ENCODE measurements around the gene KDM1A.
A peak's percentile ranks its signal among the peaks of the same experiment; 100 is the strongest.

The KDM1A gene

GRCh38 chr1:23101887-23102286 lies 82.6 kb downstream of the KDM1A start:
- H3K9me3 ChIP-seq (ENCODE audit: severe bottlenecking), result no peaks in the 10 kb centered on the region
- H3K27ac ChIP-seq (ENCODE audit: poor library complexity, severe bottlenecking), result peak overlapping the region; percentile 96
- H3K27me3 ChIP-seq (ENCODE audit: insufficient read depth, poor library complexity, severe bottlenecking), result no peaks in the 10 kb centered on the region

GRCh38 chr1:23102289-23102688 lies 83.0 kb downstream of the KDM1A start:
- H3K4me1 ChIP-seq (ENCODE audit: insufficient read depth, poor library complexity, severe bottlenecking), result peaks cover 48% of the 10 kb centered on the region
- ATAC-seq (ENCODE audit: low read depth), result peak; percentile 69
- TF ChIP-seq CTCF (IDR thresholded peaks at IDR 0.05; ENCODE audit: poor library complexity, severe bottlenecking), result no peak

More at GRCh38 chr1:23101887-23102286, 82.6 kb downstream of the KDM1A start:
- TF ChIP-seq CTCF (IDR thresholded peaks at IDR 0.05; ENCODE audit: poor library complexity, severe bottlenecking), result no peak
- peaks cover 36% of the 10 kb centered on the region for H3K36me3 ChIP-seq (ENCODE audit: low read depth)
- H3K4me1 ChIP-seq (ENCODE audit: insufficient read depth, poor library complexity, severe bottlenecking), result peaks cover 48% of the 10 kb centered on the region
- H3K4me3 ChIP-seq (ENCODE audit: severe bottlenecking), result no peak overlapping the region
- ATAC-seq (ENCODE audit: low read depth) (peak; percentile 1; the same call in 1 of the 3 replicates), DNase-seq (ENCODE audit: low spot score) (no peak)

GRCh38 chr1:23103001-23103889 lies 84.0 kb downstream of the KDM1A start:
- Histone ChIP-seq H3K27me3 (ENCODE audit: insufficient read depth, poor library complexity, severe bottlenecking) (no peaks in the 10 kb centered on the region), H3K4me1 (ENCODE audit: insufficient read depth, poor library complexity, severe bottlenecking) (peaks cover 48% of the 10 kb centered on the region), H3K36me3 (ENCODE audit: low read depth) (peaks cover 36% of the 10 kb centered on the region), H3K4me3 (ENCODE audit: severe bottlenecking) (no peak overlapping the region), H3K27ac (ENCODE audit: poor library complexity, severe bottlenecking) (peak overlapping the region; percentile 96), H3K9me3 (ENCODE audit: severe bottlenecking) (no peaks in the 10 kb centered on the region)
- no peak for TF ChIP-seq CTCF (IDR thresholded peaks at IDR 0.05; ENCODE audit: poor library complexity, severe bottlenecking)
- peak; percentile 17; the same call in 1 of the 3 replicates for ATAC-seq (ENCODE audit: low read depth)
- DNase-seq (ENCODE audit: low spot score), result no peak

More at GRCh38 chr1:23102289-23102688, 83.0 kb downstream of the KDM1A start:
- H3K9me3 ChIP-seq (ENCODE audit: severe bottlenecking), result no peaks in the 10 kb centered on the region
- no peak overlapping the region for H3K4me3 ChIP-seq (ENCODE audit: severe bottlenecking)
- H3K27ac ChIP-seq (ENCODE audit: poor library complexity, severe bottlenecking), result peak overlapping the region; percentile 96
- peaks cover 36% of the 10 kb centered on the region for H3K36me3 ChIP-seq (ENCODE audit: low read depth)
- no peaks in the 10 kb centered on the region for H3K27me3 ChIP-seq (ENCODE audit: insufficient read depth, poor library complexity, severe bottlenecking)
- no peak for DNase-seq (ENCODE audit: low spot score)

- DNase-seq (ENCODE audit: low spot score), result no peak
- peaks cover 3% of the 10 kb centered on the region for H3K4me1 ChIP-seq (ENCODE audit: insufficient read depth, poor library complexity, severe bottlenecking)
- no peaks in the 10 kb centered on the region for H3K27me3 ChIP-seq (ENCODE audit: insufficient read depth, poor library complexity, severe bottlenecking)
- H3K9me3 ChIP-seq (ENCODE audit: severe bottlenecking), result no peaks in the 10 kb centered on the region
- H3K36me3 ChIP-seq (ENCODE audit: low read depth), result peaks cover 46% of the 10 kb centered on the region
- no peak overlapping the region for H3K4me3 ChIP-seq (ENCODE audit: severe bottlenecking)
- peak overlapping the region; percentile 6 for H3K27ac ChIP-seq (ENCODE audit: poor library complexity, severe bottlenecking)
- TF ChIP-seq CTCF (IDR thresholded peaks at IDR 0.05; ENCODE audit: poor library complexity, severe bottlenecking), result no peak
- no peak; the same call in 2 of the 3 replicates for ATAC-seq (ENCODE audit: low read depth)
Measured at GRCh38 chr1:23108918-23109533, 89.8 kb downstream of the KDM1A start.
